Measurements from ENCODE around the gene LMNTD1. TPM values are rescaled to one million over a fixed set of nuclear protein-coding genes. Genes with fewer than 3 reads are reported as not detected.

The LMNTD1 gene
- total and polyA plus RNA-seq, 9 donors: 0.27 to 23.4 (median 0.46) TPM; not detected in 5

DNA sequence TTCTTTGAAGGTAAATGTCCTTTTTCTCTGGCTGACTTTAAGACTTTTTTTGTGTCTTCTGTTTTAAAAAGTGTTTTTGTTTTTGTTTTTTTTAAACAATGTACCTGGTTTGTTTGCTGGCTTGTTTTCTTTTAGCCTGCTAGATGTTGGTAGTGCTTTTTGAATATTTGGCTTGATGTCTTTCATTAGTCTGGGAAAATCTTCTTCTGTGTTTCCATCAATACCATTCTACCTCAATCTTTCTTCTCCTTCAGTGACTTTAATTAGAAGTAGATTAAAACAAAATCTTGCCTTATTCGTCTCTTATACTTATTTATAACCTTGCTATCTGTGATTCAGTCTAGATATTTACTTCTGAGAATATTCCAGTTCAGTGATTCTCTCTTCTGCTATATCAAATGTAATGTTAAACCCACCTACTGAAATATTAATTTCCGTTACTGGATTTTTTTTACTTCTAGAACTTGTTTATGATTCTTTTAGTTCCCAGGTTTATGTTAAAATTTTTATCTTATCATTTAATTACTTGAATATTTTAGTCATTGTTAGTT lies 21.5 kb downstream of the LMNTD1 start:
- intact Hi-C loops (cut with DNase I): no loop called here

DNA sequence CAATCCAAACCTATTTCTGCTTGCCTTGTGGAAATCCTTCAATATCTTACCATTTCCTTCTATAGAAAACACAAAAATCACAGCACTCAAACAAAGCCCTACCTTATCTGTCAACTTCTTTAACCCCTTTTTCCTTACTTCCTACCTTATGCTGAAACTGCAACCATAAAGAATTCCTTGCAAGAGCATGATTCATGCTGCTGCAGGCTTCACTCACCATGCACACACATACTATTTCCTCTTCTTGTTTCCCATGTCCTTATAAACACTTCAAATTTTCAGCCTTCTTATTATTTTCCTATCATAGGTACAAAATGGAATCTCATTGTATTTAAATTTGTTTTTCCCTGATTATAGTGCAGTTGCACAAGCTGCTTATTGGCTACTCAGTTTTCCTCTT lies 23.3 kb downstream of the LMNTD1 start:
- TF ChIP-seq EP300 (IDR thresholded peaks at IDR 0.05) (no peak), POLR2A (IDR thresholded peaks at IDR 0.05) (no peak)
- TF ChIP-seq, protein P1, sequence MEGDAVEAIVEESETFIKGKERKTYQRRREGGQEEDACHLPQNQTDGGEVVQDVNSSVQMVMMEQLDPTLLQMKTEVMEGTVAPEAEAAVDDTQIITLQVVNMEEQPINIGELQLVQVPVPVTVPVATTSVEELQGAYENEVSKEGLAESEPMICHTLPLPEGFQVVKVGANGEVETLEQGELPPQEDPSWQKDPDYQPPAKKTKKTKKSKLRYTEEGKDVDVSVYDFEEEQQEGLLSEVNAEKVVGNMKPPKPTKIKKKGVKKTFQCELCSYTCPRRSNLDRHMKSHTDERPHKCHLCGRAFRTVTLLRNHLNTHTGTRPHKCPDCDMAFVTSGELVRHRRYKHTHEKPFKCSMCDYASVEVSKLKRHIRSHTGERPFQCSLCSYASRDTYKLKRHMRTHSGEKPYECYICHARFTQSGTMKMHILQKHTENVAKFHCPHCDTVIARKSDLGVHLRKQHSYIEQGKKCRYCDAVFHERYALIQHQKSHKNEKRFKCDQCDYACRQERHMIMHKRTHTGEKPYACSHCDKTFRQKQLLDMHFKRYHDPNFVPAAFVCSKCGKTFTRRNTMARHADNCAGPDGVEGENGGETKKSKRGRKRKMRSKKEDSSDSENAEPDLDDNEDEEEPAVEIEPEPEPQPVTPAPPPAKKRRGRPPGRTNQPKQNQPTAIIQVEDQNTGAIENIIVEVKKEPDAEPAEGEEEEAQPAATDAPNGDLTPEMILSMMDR (IDR thresholded peaks at IDR 0.05): no peak

More for the DNA sequence above, 21.5 kb downstream of the LMNTD1 start:
- DNase-seq: no peak
- 45 to 49% (median 46%) methylated on average over 2 of the region's 2 CpGs for WGBS, 3 donors
- H3K4me3 ChIP-seq: no peak overlapping the region
- no peaks in the 10 kb centered on the region for H3K27me3 ChIP-seq
- no peak for TF ChIP-seq EP300 (IDR thresholded peaks at IDR 0.05)
- TF ChIP-seq, protein P1 (IDR thresholded peaks at IDR 0.05): no peak
- H3K27ac ChIP-seq: no peak overlapping the region
- H3K9me3 ChIP-seq: no peaks in the 10 kb centered on the region
- no peaks in the 10 kb centered on the region for H3K4me1 ChIP-seq (ENCODE audit: insufficient read depth)
- H3K36me3 ChIP-seq: no peaks in the 10 kb centered on the region

DNA sequence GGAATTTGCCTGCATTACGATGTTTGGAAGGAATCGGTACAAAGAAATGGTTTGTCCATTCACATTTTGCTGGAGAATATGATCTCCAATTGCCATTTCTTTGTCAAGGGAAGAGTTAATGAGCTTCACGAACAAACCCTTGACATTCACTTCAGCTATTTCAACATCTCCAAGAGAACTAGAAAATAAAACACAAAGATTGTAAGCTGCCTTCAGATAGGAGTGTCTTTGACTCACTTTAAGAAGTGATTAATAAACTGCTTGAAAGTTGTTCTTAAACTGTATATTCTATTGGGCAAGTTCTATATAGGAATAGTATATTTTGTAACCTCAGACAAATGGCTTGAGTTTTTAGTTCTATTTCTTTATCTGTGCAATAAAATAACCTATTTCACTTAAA lies 26.3 kb downstream of the LMNTD1 start:
- no peak for DNase-seq
- no peaks in the 10 kb centered on the region for H3K9me3 ChIP-seq
- H3K36me3 ChIP-seq: no peaks in the 10 kb centered on the region
- intact Hi-C loops (cut with DNase I): no loop called here
- no peaks in the 10 kb centered on the region for H3K4me1 ChIP-seq (ENCODE audit: insufficient read depth)
- H3K27ac ChIP-seq: no peak overlapping the region
- WGBS, 3 donors: 63 to 71% (median 63%) methylated on average over 3 of the region's 3 CpGs
- no peaks in the 10 kb centered on the region for H3K27me3 ChIP-seq
- no peak overlapping the region for H3K4me3 ChIP-seq
- TF ChIP-seq POLR2A (IDR thresholded peaks at IDR 0.05) (no peak), EP300 (IDR thresholded peaks at IDR 0.05) (no peak)
- TF ChIP-seq, protein P1 (IDR thresholded peaks at IDR 0.05): no peak

More for the DNA sequence above, 23.3 kb downstream of the LMNTD1 start:
- intact Hi-C loops (cut with DNase I): no loop called here
- DNase-seq: no peak
- no peaks in the 10 kb centered on the region for H3K27me3 ChIP-seq
- H3K36me3 ChIP-seq: no peaks in the 10 kb centered on the region
- H3K27ac ChIP-seq: no peak overlapping the region
- H3K4me1 ChIP-seq (ENCODE audit: insufficient read depth): no peaks in the 10 kb centered on the region
- H3K4me3 ChIP-seq: no peak overlapping the region
- H3K9me3 ChIP-seq: no peaks in the 10 kb centered on the region

DNA sequence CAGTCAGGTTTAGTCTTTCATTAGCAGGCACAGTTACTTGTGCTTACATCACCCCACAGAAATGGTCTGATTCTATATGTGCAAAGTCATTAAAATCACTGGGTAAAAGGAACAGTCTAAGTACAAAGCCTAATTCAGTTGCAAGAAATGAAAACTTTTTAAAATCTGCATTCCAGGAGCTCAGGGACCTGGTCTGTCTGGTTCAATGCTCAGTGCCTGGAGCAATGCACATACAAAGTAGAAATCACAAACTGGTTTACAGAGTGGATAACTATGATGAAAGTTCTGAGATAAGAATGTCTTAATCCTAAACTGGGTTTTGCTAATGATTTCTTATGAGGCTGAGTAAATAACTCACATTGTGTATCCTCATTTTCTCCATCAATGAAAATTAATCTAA lies 28.7 kb downstream of the LMNTD1 start:
- intact Hi-C loops (cut with DNase I): no loop called here
- Histone ChIP-seq H3K4me3 (no peak overlapping the region), H3K4me1 (ENCODE audit: insufficient read depth) (no peaks in the 10 kb centered on the region), H3K27ac (no peak overlapping the region), H3K9me3 (no peaks in the 10 kb centered on the region), H3K27me3 (no peaks in the 10 kb centered on the region), H3K36me3 (no peaks in the 10 kb centered on the region)
- no peak for TF ChIP-seq EP300 (IDR thresholded peaks at IDR 0.05)
- no peak for TF ChIP-seq POLR2A (IDR thresholded peaks at IDR 0.05)
- TF ChIP-seq, protein P1 (IDR thresholded peaks at IDR 0.05): no peak
- no peak for DNase-seq
